Astrocyte (in vitro differentiated cells and primary cell): Measurements from ENCODE around the gene MYH9. TPM values are rescaled to one million over a fixed set of nuclear protein-coding genes. Genes with fewer than 3 reads are reported as not detected.

Experiments
- DNase-seq: peaks from one replicate; pipeline ENCODE4 v3.0.0-alpha.2; 2010; ENCODE audit warnings: low read depth
- FAIRE-seq: peaks from 2 replicates; lab custom pipeline; 2011; peaks lifted over from hg19 to GRCh38; lab: Jason Lieb, UNC
- H2AFZ ChIP-seq: 2 replicates; pipeline ENCODE4 v1.6.0; 2012; ENCODE audit warnings: low read depth, low read length, inconsistent platforms
- H3K27ac ChIP-seq: 2 replicates; pipeline ENCODE4 v1.5.1; 2011; ENCODE audit warnings: low read depth, low read length, inconsistent platforms
- H3K27me3 ChIP-seq: 2 replicates; pipeline ENCODE4 v1.6.0; 2011; ENCODE audit warnings: low read length, inconsistent platforms; ENCODE audit not compliant: insufficient read depth
- H3K36me3 ChIP-seq: 2 replicates; pipeline ENCODE4 v1.5.1; 2011; ENCODE audit warnings: low read length, inconsistent platforms; ENCODE audit not compliant: insufficient read depth
- H3K4me1 ChIP-seq: 2 replicates; pipeline ENCODE4 v1.5.1; 2011; ENCODE audit warnings: low read length, inconsistent platforms; ENCODE audit not compliant: insufficient read depth
- H3K4me2 ChIP-seq: 2 replicates; pipeline ENCODE4 v1.6.0; 2012; ENCODE audit warnings: low read length, inconsistent platforms
- H3K4me3 ChIP-seq: 2 replicates; pipeline ENCODE4 v1.5.1; 2011; ENCODE audit warnings: low read depth, mild to moderate bottlenecking, low read length, inconsistent platforms; ENCODE audit not compliant: insufficient read depth
- H3K79me2 ChIP-seq: 2 replicates; pipeline ENCODE4 v1.6.0; 2012; ENCODE audit warnings: mild to moderate bottlenecking, low read length, inconsistent platforms; ENCODE audit not compliant: insufficient read depth
- H3K9ac ChIP-seq: 2 replicates; pipeline ENCODE4 v1.6.0; 2012; ENCODE audit warnings: mild to moderate bottlenecking, low read length, inconsistent platforms
- H3K9me3 ChIP-seq: 2 replicates; pipeline ENCODE4 v1.5.1; 2012; ENCODE audit warnings: low read depth, mild to moderate bottlenecking, low read length, inconsistent platforms; ENCODE audit not compliant: insufficient read depth
- H4K20me1 ChIP-seq: 2 replicates; pipeline ENCODE4 v1.6.0; 2012; ENCODE audit warnings: low read length, inconsistent platforms; ENCODE audit not compliant: insufficient read depth
- H3K27ac Mint-ChIP-seq: one replicate; pipeline ENCODE4 v1.8.0; 2021; ENCODE audit warnings: mild to moderate bottlenecking, mixed read lengths; ENCODE audit not compliant: unreplicated experiment
- H3K27me3 Mint-ChIP-seq: one replicate; pipeline ENCODE4 v1.8.0; 2021; ENCODE audit warnings: low read depth, mixed read lengths; ENCODE audit not compliant: unreplicated experiment
- H3K36me3 Mint-ChIP-seq: one replicate; pipeline ENCODE4 v1.8.0; 2021; ENCODE audit warnings: low read depth, mixed read lengths; ENCODE audit not compliant: unreplicated experiment
- H3K4me1 Mint-ChIP-seq: one replicate; pipeline ENCODE4 v1.8.0; 2021; ENCODE audit warnings: low read depth, mixed read lengths; ENCODE audit not compliant: unreplicated experiment
- H3K4me3 Mint-ChIP-seq: one replicate; pipeline ENCODE4 v1.8.0; 2021; ENCODE audit warnings: mild to moderate bottlenecking, moderate library complexity, mixed read lengths; ENCODE audit not compliant: unreplicated experiment
- H3K9me3 Mint-ChIP-seq: one replicate; pipeline ENCODE4 v1.8.0; 2021; ENCODE audit warnings: mild to moderate bottlenecking, mixed read lengths; ENCODE audit not compliant: unreplicated experiment
- EZH2 ChIP-seq: IDR thresholded peaks from 2 replicates; pipeline ENCODE4 v1.6.1; 2012; ENCODE audit warnings: mild to moderate bottlenecking, low read length, inconsistent platforms; ENCODE audit not compliant: insufficient read depth
- total RNA-seq: library from RNA; stranded (reverse); gene quantifications from 2 replicates; pipeline ENCODE4 v1.2.1, GENCODE V29; 2021
- TF ChIP-seq, protein P1 (sequence below): IDR thresholded peaks from 2 replicates; pipeline ENCODE4 v1.5.1; 2011; ENCODE audit warnings: low read depth, mild to moderate bottlenecking, inconsistent platforms, low read length, moderate library complexity; ENCODE audit not compliant: insufficient read depth

The MYH9 gene
- total RNA-seq, 1 donor from 2014 or later: 2,278 TPM

DNA sequence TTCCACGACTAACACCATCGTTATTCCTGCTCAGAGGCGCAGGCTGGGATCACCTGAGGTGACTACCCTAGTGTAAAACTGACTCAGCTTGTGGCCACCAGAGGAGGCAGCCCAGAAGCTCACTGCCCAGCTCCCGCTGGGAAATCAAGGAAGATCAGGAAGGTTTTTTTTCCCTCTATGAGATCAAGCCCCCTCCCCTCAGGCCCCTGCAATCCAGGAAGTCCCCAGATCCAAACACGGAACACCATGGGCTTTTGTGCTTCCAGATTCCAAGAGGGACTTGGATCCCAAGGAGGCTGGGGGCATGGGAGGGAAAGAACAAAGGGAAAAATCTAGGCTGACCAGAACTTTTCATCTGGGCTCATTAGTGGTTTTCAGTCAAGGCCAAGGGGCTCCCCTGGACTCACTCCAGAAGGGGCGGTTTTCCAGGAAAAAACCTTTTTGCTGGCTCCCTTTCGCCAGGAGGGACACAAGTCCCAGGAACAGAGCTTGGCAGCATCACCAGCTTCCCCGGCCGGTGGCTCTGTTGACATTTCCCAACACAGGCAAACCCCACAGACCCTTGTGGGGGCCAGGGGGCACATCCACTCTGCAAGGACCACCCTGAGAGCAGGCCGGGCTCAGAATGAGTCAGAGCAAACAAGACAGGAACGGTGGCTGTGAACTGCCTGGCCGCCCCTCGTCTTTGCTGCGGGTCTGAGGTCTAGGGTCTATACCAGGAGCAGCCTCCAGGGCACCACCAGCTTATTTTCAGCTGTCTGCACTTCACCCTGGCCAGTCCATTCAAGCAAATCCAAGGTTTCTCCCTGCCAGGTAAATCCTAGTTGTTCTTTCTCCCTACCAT, 36.8 kb downstream of the MYH9 start:
- DNase-seq: peak; percentile 80
- H4K20me1 ChIP-seq: peaks cover 94% of the 10 kb centered on the region
- peak overlapping the region; percentile 64 for H3K4me3 Mint-ChIP-seq

DNA sequence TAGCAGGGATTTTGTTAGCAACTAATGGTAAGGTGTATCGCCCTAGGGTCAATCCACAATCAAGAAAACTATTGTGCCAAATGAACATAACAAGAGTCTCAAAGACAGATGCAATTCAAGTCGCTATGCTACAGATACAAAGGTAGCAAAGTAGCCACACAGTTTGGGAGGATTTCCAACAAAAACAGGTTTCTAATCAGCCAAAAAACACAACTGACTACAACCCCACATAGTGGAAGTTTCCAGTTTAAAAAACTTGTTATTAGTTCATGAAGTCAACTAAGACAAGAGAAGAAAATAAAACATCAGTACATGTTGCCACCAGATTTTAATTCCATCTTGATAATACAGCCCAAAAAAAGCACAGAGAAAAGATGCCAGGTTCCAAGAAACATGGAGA, 38.0 kb downstream of the MYH9 start:
- Mint-ChIP-seq H3K4me3 (peak overlapping the region; percentile 58), H3K4me1 (peaks cover 69% of the 10 kb centered on the region), H3K27ac (peak overlapping the region; percentile 50), H3K9me3 (no peaks in the 10 kb centered on the region), H3K27me3 (no peaks in the 10 kb centered on the region), H3K36me3 (peaks cover 22% of the 10 kb centered on the region)
- Histone ChIP-seq H3K4me3 (no peak overlapping the region), H3K4me2 (peak overlapping the region; percentile 47), H2AFZ (no peak overlapping the region), H3K79me2 (peaks cover 96% of the 10 kb centered on the region), H3K4me1 (peaks cover 66% of the 10 kb centered on the region), H3K9ac (peak overlapping the region; percentile 74), H3K27ac (peak overlapping the region; percentile 85), H3K36me3 (peaks cover 25% of the 10 kb centered on the region), H4K20me1 (peaks cover 94% of the 10 kb centered on the region), H3K27me3 (no peaks in the 10 kb centered on the region), H3K9me3 (no peaks in the 10 kb centered on the region)
- peak; percentile 67 for DNase-seq
- TF ChIP-seq, protein P1, sequence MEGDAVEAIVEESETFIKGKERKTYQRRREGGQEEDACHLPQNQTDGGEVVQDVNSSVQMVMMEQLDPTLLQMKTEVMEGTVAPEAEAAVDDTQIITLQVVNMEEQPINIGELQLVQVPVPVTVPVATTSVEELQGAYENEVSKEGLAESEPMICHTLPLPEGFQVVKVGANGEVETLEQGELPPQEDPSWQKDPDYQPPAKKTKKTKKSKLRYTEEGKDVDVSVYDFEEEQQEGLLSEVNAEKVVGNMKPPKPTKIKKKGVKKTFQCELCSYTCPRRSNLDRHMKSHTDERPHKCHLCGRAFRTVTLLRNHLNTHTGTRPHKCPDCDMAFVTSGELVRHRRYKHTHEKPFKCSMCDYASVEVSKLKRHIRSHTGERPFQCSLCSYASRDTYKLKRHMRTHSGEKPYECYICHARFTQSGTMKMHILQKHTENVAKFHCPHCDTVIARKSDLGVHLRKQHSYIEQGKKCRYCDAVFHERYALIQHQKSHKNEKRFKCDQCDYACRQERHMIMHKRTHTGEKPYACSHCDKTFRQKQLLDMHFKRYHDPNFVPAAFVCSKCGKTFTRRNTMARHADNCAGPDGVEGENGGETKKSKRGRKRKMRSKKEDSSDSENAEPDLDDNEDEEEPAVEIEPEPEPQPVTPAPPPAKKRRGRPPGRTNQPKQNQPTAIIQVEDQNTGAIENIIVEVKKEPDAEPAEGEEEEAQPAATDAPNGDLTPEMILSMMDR: no peak
- no peak for TF ChIP-seq EZH2
- peak; percentile 56 for FAIRE-seq

More for the DNA sequence above, 36.8 kb downstream of the MYH9 start:
- no peaks in the 10 kb centered on the region for H3K9me3 Mint-ChIP-seq
- Histone ChIP-seq H3K4me3 (peak overlapping the region; percentile 8), H2AFZ (no peak overlapping the region), H3K36me3 (peaks cover 21% of the 10 kb centered on the region), H3K79me2 (peaks cover 98% of the 10 kb centered on the region), H3K9me3 (no peaks in the 10 kb centered on the region), H3K9ac (peak overlapping the region; percentile 74), H3K27me3 (no peaks in the 10 kb centered on the region), H3K4me1 (peaks cover 77% of the 10 kb centered on the region), H3K4me2 (peak overlapping the region; percentile 79), H3K27ac (peak overlapping the region; percentile 85)
- H3K27ac Mint-ChIP-seq: peak overlapping the region; percentile 96
- H3K27me3 Mint-ChIP-seq: no peaks in the 10 kb centered on the region
- TF ChIP-seq EZH2: no peak
- TF ChIP-seq, protein P1: no peak
- H3K4me1 Mint-ChIP-seq: peaks cover 81% of the 10 kb centered on the region
- FAIRE-seq: no peak
- peaks cover 23% of the 10 kb centered on the region for H3K36me3 Mint-ChIP-seq

GRCh38 chr22:36348760-36349159, 39.0 kb downstream of the MYH9 start:
- FAIRE-seq: no peak

More at GRCh38 chr22:36348760-36349159, 39.0 kb downstream of the MYH9 start:
- no peak overlapping the region for H2AFZ ChIP-seq
- peaks cover 94% of the 10 kb centered on the region for H4K20me1 ChIP-seq
- peaks cover 66% of the 10 kb centered on the region for H3K4me1 ChIP-seq
- peak overlapping the region; percentile 0 for H3K4me3 Mint-ChIP-seq
- no peak for DNase-seq
- H3K9me3 Mint-ChIP-seq: no peaks in the 10 kb centered on the region
- H3K36me3 ChIP-seq: peaks cover 35% of the 10 kb centered on the region
- H3K36me3 Mint-ChIP-seq: peaks cover 23% of the 10 kb centered on the region
- TF ChIP-seq EZH2: no peak
- TF ChIP-seq, protein P1: no peak
- H3K9ac ChIP-seq: no peak overlapping the region
- no peaks in the 10 kb centered on the region for H3K9me3 ChIP-seq
- H3K27ac Mint-ChIP-seq: peak overlapping the region; percentile 50
- no peaks in the 10 kb centered on the region for H3K27me3 ChIP-seq
- H3K4me2 ChIP-seq: peak overlapping the region; percentile 47
- H3K4me1 Mint-ChIP-seq: peaks cover 69% of the 10 kb centered on the region
- peaks cover 96% of the 10 kb centered on the region for H3K79me2 ChIP-seq
- no peaks in the 10 kb centered on the region for H3K27me3 Mint-ChIP-seq
- H3K27ac ChIP-seq: no peak overlapping the region
- H3K4me3 ChIP-seq: no peak overlapping the region
